Activated CD8-positive, alpha-beta T cell treated with anti-CD3 and anti-CD28 coated beads for 36 hours (primary cell): Measurements from ENCODE around the gene NKTR. TPM values are rescaled to one million over a fixed set of nuclear protein-coding genes. Genes with fewer than 3 reads are reported as not detected.

Experiments used
- ATAC-seq: fragments of 200-7000 bp; cut with Tn5 transposase; one replicate; pipeline ENCODE4 v1.10.0; 2021; ENCODE audit warnings: mild to moderate bottlenecking, moderate library complexity
- CTCF ChIA-PET: fragments of 350-600 bp; sonication (Branson Sonifier 250); formaldehyde crosslinking; loops from one replicate; lab custom pipeline; 2021; ENCODE audit warnings: antibody characterized with exemption; lab: Charles Lee
- POLR2A ChIA-PET: fragments of 350-600 bp; sonication (Branson Sonifier 250); formaldehyde crosslinking; loops from one replicate; lab custom pipeline; 2021; ENCODE audit warnings: antibody characterized with exemption; lab: Charles Lee
- DNase-seq: peaks from one replicate; pipeline ENCODE4 v3.0.0-alpha.2; 2020
- H3K27ac Mint-ChIP-seq: one replicate; pipeline ENCODE4 v1.8.0; 2021; ENCODE audit warnings: mild to moderate bottlenecking, mixed read lengths
- H3K27me3 Mint-ChIP-seq: one replicate; pipeline ENCODE4 v1.8.0; 2021; ENCODE audit warnings: mixed read lengths
- H3K36me3 Mint-ChIP-seq: one replicate; pipeline ENCODE4 v1.8.0; 2021; ENCODE audit warnings: low read depth, mixed read lengths
- H3K4me1 Mint-ChIP-seq: one replicate; pipeline ENCODE4 v1.8.0; 2021; ENCODE audit warnings: low read depth, mixed read lengths
- H3K4me3 Mint-ChIP-seq: one replicate; pipeline ENCODE4 v1.8.0; 2021; ENCODE audit warnings: mild to moderate bottlenecking, moderate library complexity, mixed read lengths
- H3K9me3 Mint-ChIP-seq: one replicate; pipeline ENCODE4 v1.8.0; 2021; ENCODE audit warnings: mixed read lengths
- CTCF ChIP-seq: fragments of 200-600 bp; IDR thresholded peaks from one replicate; pipeline ENCODE4 v1.8.0; 2022; ENCODE audit warnings: antibody characterized with exemption, mild to moderate bottlenecking
- intact Hi-C: fragments of 100-400 bp; cut with micrococcal nuclease; formaldehyde crosslinking; loops from one replicate; pipeline ENCODE4 v1.10.0; 2022
- total RNA-seq, 2 experiments: library from RNA; stranded (reverse); gene quantifications; one replicate each; pipeline ENCODE4 v1.2.3, GENCODE V29; 2021

NKTR gene
- total RNA-seq, 2 experiments from 2014 or later = 63.4 to 65.9 TPM

- Mint-ChIP-seq H3K27ac (no peak overlapping the region), H3K27me3 (no peaks in the 10 kb centered on the region), H3K36me3 (no peaks in the 10 kb centered on the region), H3K4me1 (no peaks in the 10 kb centered on the region), H3K4me3 (no peak overlapping the region), H3K9me3 (no peaks in the 10 kb centered on the region)
- ATAC-seq (no peak), DNase-seq (no peak)
- intact Hi-C loops = no loop called here
- TF ChIP-seq CTCF = no peak
- ChIA-PET CTCF (no interaction called here), POLR2A (no interaction called here)
Observed at GRCh38 chr3:42693530-42693930, 93.0 kb downstream of the NKTR start.

- TF ChIP-seq CTCF = no peak
- POLR2A ChIA-PET = no interaction called here
- ATAC-seq (no peak), DNase-seq (no peak)
- H3K4me3 Mint-ChIP-seq = no peak overlapping the region
- no peaks in the 10 kb centered on the region for H3K36me3 Mint-ChIP-seq
- no peak overlapping the region for H3K27ac Mint-ChIP-seq
- H3K9me3 Mint-ChIP-seq = no peaks in the 10 kb centered on the region
- intact Hi-C loops = no loop called here
- peaks cover 2% of the 10 kb centered on the region for H3K4me1 Mint-ChIP-seq
- no peaks in the 10 kb centered on the region for H3K27me3 Mint-ChIP-seq
- CTCF ChIA-PET = no interaction called here
Observed at GRCh38 chr3:42694366-42694765, 93.9 kb downstream of the NKTR start.

GRCh38 chr3:42696356-42697288, 96.1 kb downstream of the NKTR start:
- Mint-ChIP-seq H3K4me3 (no peak overlapping the region), H3K4me1 (peaks cover 2% of the 10 kb centered on the region), H3K36me3 (no peaks in the 10 kb centered on the region), H3K27ac (no peak overlapping the region), H3K27me3 (peaks cover 2% of the 10 kb centered on the region), H3K9me3 (no peaks in the 10 kb centered on the region)
- POLR2A ChIA-PET = no interaction called here
- ATAC-seq (no peak), DNase-seq (no peak)
- CTCF ChIA-PET = no interaction called here
- no peak for TF ChIP-seq CTCF
- intact Hi-C loops = no loop called here

- Mint-ChIP-seq H3K9me3 (no peaks in the 10 kb centered on the region), H3K36me3 (no peaks in the 10 kb centered on the region), H3K4me3 (no peak overlapping the region), H3K27me3 (peaks cover 2% of the 10 kb centered on the region), H3K27ac (no peak overlapping the region), H3K4me1 (peaks cover 2% of the 10 kb centered on the region)
- CTCF ChIA-PET = no interaction called here
- POLR2A ChIA-PET = no interaction called here
- no peak for TF ChIP-seq CTCF
- ATAC-seq = no peak
- intact Hi-C loops = no loop called here
- no peak for DNase-seq
Observed at GRCh38 chr3:42697289-42698051, 97.0 kb downstream of the NKTR start.

Other genes starting within 250 kb of the NKTR start
- not detected for gene LYZL4, start 190.1 kb upstream of the NKTR start, total RNA-seq
- 1 to 10 TPM; 8.5 to 9.0 TPM for gene VIPR1, start 98.0 kb upstream of the NKTR start, total RNA-seq
- 10 to 100 TPM; 35.0 to 35.7 TPM for gene SEC22C, start 18.7 kb upstream of the NKTR start, total RNA-seq
- gene SS18L2, start 9.8 kb upstream of the NKTR start, total RNA-seq = 10 to 100 TPM; 56.9 to 59.6 TPM
- under 1 TPM; 0.43 to 0.45 TPM for gene ZBTB47, start 53.0 kb downstream of the NKTR start, total RNA-seq
- gene KLHL40, start 84.9 kb downstream of the NKTR start, total RNA-seq = not detected
- gene HHATL, start 102.1 kb downstream of the NKTR start, total RNA-seq = not detected
- under 1 TPM in 1 of 2 experiments, not detected in 1; 0.29 TPM for gene CCDC13, start 172.6 kb downstream of the NKTR start, total RNA-seq
- 10 to 100 TPM; 58.4 to 60.5 TPM for gene HIGD1A, start 203.8 kb downstream of the NKTR start, total RNA-seq
- 1 to 10 TPM; 1.2 to 1.4 TPM for gene ACKR2, start 208.8 kb downstream of the NKTR start, total RNA-seq